ENCODE measurements around the gene LRRC55. TPM values are rescaled to one million over a fixed set of nuclear protein-coding genes. Genes with fewer than 3 reads are reported as not detected.

Gene LRRC55
- polyA plus RNA-seq, 2 donors: 0.02 to 0.04 TPM

DNA sequence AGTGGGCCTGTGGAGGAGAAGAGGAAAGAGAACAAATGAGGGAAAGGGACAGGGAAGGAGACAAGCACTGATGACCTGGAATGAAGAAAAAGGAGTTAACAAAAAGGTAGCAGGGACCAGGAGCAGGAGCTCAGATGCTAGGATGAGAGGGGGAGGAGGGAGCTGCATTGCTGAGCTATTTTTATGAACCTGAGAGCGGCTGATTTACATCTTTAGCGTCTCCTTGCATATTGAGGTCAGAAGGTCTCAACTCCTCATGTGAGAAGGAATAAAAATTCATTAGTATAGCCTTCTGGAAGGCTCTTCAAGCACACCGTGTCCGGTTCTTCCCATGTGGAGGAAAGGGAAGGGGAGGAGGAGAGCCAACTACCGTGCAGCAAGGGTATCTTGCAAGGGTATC lies 33.1 kb upstream of the LRRC55 start:
- Histone ChIP-seq H3K27ac (ENCODE audit: low read depth in 2 of 2, low read length in 1 of 2) (no peak overlapping the region), H3K9me3 (ENCODE audit: control insufficient read depth in 2 of 2, insufficient read depth in 1 of 2, low read depth in 1 of 2, low read length in 1 of 2) (peaks cover 0 to 4% of the 10 kb centered on the region in 2 donors), H3K36me3 (ENCODE audit: control insufficient read depth in 2 of 2, insufficient read depth in 2 of 2, low read length in 1 of 2) (no peaks in the 10 kb centered on the region), H3K4me1 (ENCODE audit: control insufficient read depth in 2 of 2, insufficient read depth in 2 of 2, low read length in 1 of 2) (no peaks in the 10 kb centered on the region), H3K27me3 (ENCODE audit: control insufficient read depth in 1 of 2, insufficient read depth in 2 of 2, low read length in 2 of 2) (no peaks in the 10 kb centered on the region), H3K4me3 (ENCODE audit: low read depth in 1 of 2, low read length in 2 of 2) (no peak overlapping the region)
- 83 to 86% methylated on average over 5 of the region's 5 CpGs for WGBS, 2 donors

DNA sequence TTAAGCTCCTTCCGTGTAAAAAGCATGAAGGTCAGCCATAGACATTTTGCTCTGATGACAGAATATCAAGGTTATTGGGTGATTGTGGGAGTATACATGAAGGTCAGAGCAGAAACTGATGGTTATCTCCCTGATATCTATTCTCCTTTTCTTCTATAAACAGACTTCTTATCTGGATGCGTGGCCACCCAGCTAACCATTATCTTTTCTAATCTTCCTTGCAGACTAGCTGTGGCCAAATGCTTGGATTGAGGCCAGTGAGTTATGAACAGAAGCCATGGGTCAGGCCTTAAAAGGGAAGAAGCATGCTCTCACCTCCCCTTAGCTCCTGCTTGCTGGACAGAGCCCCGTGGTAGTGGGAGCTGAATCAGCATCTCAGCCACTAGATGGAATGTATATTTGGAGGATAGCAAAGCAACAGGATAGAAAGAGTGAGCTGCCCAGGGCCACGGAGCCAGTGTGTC lies 31.3 kb upstream of the LRRC55 start:
- H3K9me3 ChIP-seq (ENCODE audit: control insufficient read depth in 2 of 2, insufficient read depth in 1 of 2, low read depth in 1 of 2, low read length in 1 of 2): no peaks in the 10 kb centered on the region
- H3K27me3 ChIP-seq (ENCODE audit: control insufficient read depth in 1 of 2, insufficient read depth in 2 of 2, low read length in 2 of 2): no peaks in the 10 kb centered on the region
- no peaks in the 10 kb centered on the region for H3K36me3 ChIP-seq (ENCODE audit: control insufficient read depth in 2 of 2, insufficient read depth in 2 of 2, low read length in 1 of 2)
- no peak overlapping the region for H3K27ac ChIP-seq (ENCODE audit: low read depth in 2 of 2, low read length in 1 of 2)
- WGBS, 2 donors: 44 to 47% methylated on average over 4 of the region's 4 CpGs
- no peak overlapping the region for H3K4me3 ChIP-seq (ENCODE audit: low read depth in 1 of 2, low read length in 2 of 2)
- H3K4me1 ChIP-seq (ENCODE audit: control insufficient read depth in 2 of 2, insufficient read depth in 2 of 2, low read length in 1 of 2): no peaks in the 10 kb centered on the region

DNA sequence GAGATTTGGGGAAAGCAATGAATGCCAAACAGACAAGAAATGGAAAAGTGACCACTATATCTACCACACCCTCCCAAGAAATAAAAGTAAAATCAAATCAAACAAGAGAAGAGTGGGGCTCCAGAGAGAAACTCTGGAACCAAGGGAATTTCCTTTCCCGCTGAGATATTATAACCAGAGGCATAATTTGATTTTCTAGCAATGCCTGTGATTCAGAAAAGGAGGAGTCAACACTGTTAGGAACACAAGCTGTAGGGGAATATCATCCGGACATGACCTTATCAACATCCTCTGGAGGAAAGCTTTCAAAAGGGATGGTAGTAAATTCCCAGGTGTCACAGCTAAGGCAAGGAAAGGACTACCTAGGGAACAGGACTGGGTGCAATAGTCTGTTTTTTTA lies 29.6 kb upstream of the LRRC55 start:
- no peaks in the 10 kb centered on the region for H3K36me3 ChIP-seq (ENCODE audit: control insufficient read depth in 2 of 2, insufficient read depth in 2 of 2, low read length in 1 of 2)
- 54 to 65% methylated on average over 2 of the region's 2 CpGs for WGBS, 2 donors

GRCh38 chr11:57153448-57153847 lies 28.3 kb upstream of the LRRC55 start:
- H3K9me3 ChIP-seq (ENCODE audit: control insufficient read depth in 2 of 2, insufficient read depth in 1 of 2, low read depth in 1 of 2, low read length in 1 of 2): no peaks in the 10 kb centered on the region
- no peaks in the 10 kb centered on the region for H3K36me3 ChIP-seq (ENCODE audit: control insufficient read depth in 2 of 2, insufficient read depth in 2 of 2, low read length in 1 of 2)

More for the DNA sequence above, 29.6 kb upstream of the LRRC55 start:
- Histone ChIP-seq H3K27me3 (ENCODE audit: control insufficient read depth in 1 of 2, insufficient read depth in 2 of 2, low read length in 2 of 2) (no peaks in the 10 kb centered on the region), H3K27ac (ENCODE audit: low read depth in 2 of 2, low read length in 1 of 2) (no peak overlapping the region), H3K4me1 (ENCODE audit: control insufficient read depth in 2 of 2, insufficient read depth in 2 of 2, low read length in 1 of 2) (no peaks in the 10 kb centered on the region), H3K9me3 (ENCODE audit: control insufficient read depth in 2 of 2, insufficient read depth in 1 of 2, low read depth in 1 of 2, low read length in 1 of 2) (no peaks in the 10 kb centered on the region), H3K4me3 (ENCODE audit: low read depth in 1 of 2, low read length in 2 of 2) (no peak overlapping the region)

DNA sequence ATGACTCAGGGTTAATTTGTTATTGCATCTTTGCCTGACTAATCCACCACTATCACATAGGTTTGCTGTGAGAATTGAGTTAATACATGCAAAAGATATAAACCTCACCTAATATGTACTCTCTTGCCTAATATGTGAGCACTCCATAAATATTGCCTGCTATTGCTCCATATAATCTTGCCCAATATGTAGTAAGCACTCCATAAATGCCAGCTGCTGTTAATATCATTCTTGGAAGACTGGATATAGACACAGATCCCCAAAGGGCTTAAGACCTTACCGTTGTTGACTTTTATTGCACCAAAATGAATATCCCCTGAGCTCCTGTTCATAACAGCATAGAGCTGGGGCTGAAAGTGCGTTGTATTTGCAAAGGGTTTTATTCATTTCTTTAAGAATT lies 27.0 kb upstream of the LRRC55 start:
- H3K4me3 ChIP-seq (ENCODE audit: low read depth in 1 of 2, low read length in 2 of 2): no peak overlapping the region
- H3K27me3 ChIP-seq (ENCODE audit: control insufficient read depth in 1 of 2, insufficient read depth in 2 of 2, low read length in 2 of 2): no peaks in the 10 kb centered on the region
- 77 to 87% methylated on average over 2 of the region's 2 CpGs for WGBS, 2 donors
- no peaks in the 10 kb centered on the region for H3K9me3 ChIP-seq (ENCODE audit: control insufficient read depth in 2 of 2, insufficient read depth in 1 of 2, low read depth in 1 of 2, low read length in 1 of 2)
- no peaks in the 10 kb centered on the region for H3K4me1 ChIP-seq (ENCODE audit: control insufficient read depth in 2 of 2, insufficient read depth in 2 of 2, low read length in 1 of 2)
- no peak overlapping the region for H3K27ac ChIP-seq (ENCODE audit: low read depth in 2 of 2, low read length in 1 of 2)
- H3K36me3 ChIP-seq (ENCODE audit: control insufficient read depth in 2 of 2, insufficient read depth in 2 of 2, low read length in 1 of 2): no peaks in the 10 kb centered on the region

More at GRCh38 chr11:57153448-57153847, 28.3 kb upstream of the LRRC55 start:
- Histone ChIP-seq H3K27me3 (ENCODE audit: control insufficient read depth in 1 of 2, insufficient read depth in 2 of 2, low read length in 2 of 2) (no peaks in the 10 kb centered on the region), H3K27ac (ENCODE audit: low read depth in 2 of 2, low read length in 1 of 2) (no peak overlapping the region), H3K4me1 (ENCODE audit: control insufficient read depth in 2 of 2, insufficient read depth in 2 of 2, low read length in 1 of 2) (no peaks in the 10 kb centered on the region), H3K4me3 (ENCODE audit: low read depth in 1 of 2, low read length in 2 of 2) (no peak overlapping the region)

GRCh38 chr11:57155400-57155799 lies 26.4 kb upstream of the LRRC55 start:
- Histone ChIP-seq H3K36me3 (ENCODE audit: control insufficient read depth in 2 of 2, insufficient read depth in 2 of 2, low read length in 1 of 2) (no peaks in the 10 kb centered on the region), H3K27ac (ENCODE audit: low read depth in 2 of 2, low read length in 1 of 2) (no peak overlapping the region), H3K4me1 (ENCODE audit: control insufficient read depth in 2 of 2, insufficient read depth in 2 of 2, low read length in 1 of 2) (no peaks in the 10 kb centered on the region), H3K4me3 (ENCODE audit: low read depth in 1 of 2, low read length in 2 of 2) (no peak overlapping the region), H3K27me3 (ENCODE audit: control insufficient read depth in 1 of 2, insufficient read depth in 2 of 2, low read length in 2 of 2) (no peaks in the 10 kb centered on the region), H3K9me3 (ENCODE audit: control insufficient read depth in 2 of 2, insufficient read depth in 1 of 2, low read depth in 1 of 2, low read length in 1 of 2) (no peaks in the 10 kb centered on the region)
- 34 to 82% methylated on average over 1 of the region's 1 CpG for WGBS, 2 donors

GRCh38 chr11:57155838-57156607 lies 25.7 kb upstream of the LRRC55 start:
- Histone ChIP-seq H3K4me3 (ENCODE audit: low read depth in 1 of 2, low read length in 2 of 2) (no peak overlapping the region), H3K9me3 (ENCODE audit: control insufficient read depth in 2 of 2, insufficient read depth in 1 of 2, low read depth in 1 of 2, low read length in 1 of 2) (no peaks in the 10 kb centered on the region), H3K27ac (ENCODE audit: low read depth in 2 of 2, low read length in 1 of 2) (no peak overlapping the region), H3K36me3 (ENCODE audit: control insufficient read depth in 2 of 2, insufficient read depth in 2 of 2, low read length in 1 of 2) (no peaks in the 10 kb centered on the region), H3K4me1 (ENCODE audit: control insufficient read depth in 2 of 2, insufficient read depth in 2 of 2, low read length in 1 of 2) (no peaks in the 10 kb centered on the region), H3K27me3 (ENCODE audit: control insufficient read depth in 1 of 2, insufficient read depth in 2 of 2, low read length in 2 of 2) (no peaks in the 10 kb centered on the region)
- WGBS, 2 donors: 62 to 69% methylated on average over 10 of the region's 10 CpGs

GRCh38 chr11:57156928-57157327 lies 24.8 kb upstream of the LRRC55 start:
- H3K36me3 ChIP-seq (ENCODE audit: control insufficient read depth in 2 of 2, insufficient read depth in 2 of 2, low read length in 1 of 2): no peaks in the 10 kb centered on the region
- no peak overlapping the region for H3K4me3 ChIP-seq (ENCODE audit: low read depth in 1 of 2, low read length in 2 of 2)
- no peak overlapping the region for H3K27ac ChIP-seq (ENCODE audit: low read depth in 2 of 2, low read length in 1 of 2)
- H3K9me3 ChIP-seq (ENCODE audit: control insufficient read depth in 2 of 2, insufficient read depth in 1 of 2, low read depth in 1 of 2, low read length in 1 of 2): no peaks in the 10 kb centered on the region
- 85 to 90% methylated on average over 4 of the region's 4 CpGs for WGBS, 2 donors
- H3K27me3 ChIP-seq (ENCODE audit: control insufficient read depth in 1 of 2, insufficient read depth in 2 of 2, low read length in 2 of 2): no peaks in the 10 kb centered on the region
- peaks cover 0 to 2% of the 10 kb centered on the region in 2 donors for H3K4me1 ChIP-seq (ENCODE audit: control insufficient read depth in 2 of 2, insufficient read depth in 2 of 2, low read length in 1 of 2)

- Histone ChIP-seq H3K4me3 (ENCODE audit: low read depth in 1 of 2, low read length in 2 of 2) (no peak overlapping the region), H3K27ac (ENCODE audit: low read depth in 2 of 2, low read length in 1 of 2) (no peak overlapping the region), H3K27me3 (ENCODE audit: control insufficient read depth in 1 of 2, insufficient read depth in 2 of 2, low read length in 2 of 2) (no peaks in the 10 kb centered on the region), H3K9me3 (ENCODE audit: control insufficient read depth in 2 of 2, insufficient read depth in 1 of 2, low read depth in 1 of 2, low read length in 1 of 2) (no peaks in the 10 kb centered on the region), H3K36me3 (ENCODE audit: control insufficient read depth in 2 of 2, insufficient read depth in 2 of 2, low read length in 1 of 2) (no peaks in the 10 kb centered on the region), H3K4me1 (ENCODE audit: control insufficient read depth in 2 of 2, insufficient read depth in 2 of 2, low read length in 1 of 2) (peaks cover 0 to 2% of the 10 kb centered on the region in 2 donors)
- WGBS, 2 donors: 67 to 75% methylated on average over 3 of the region's 3 CpGs
Measured at GRCh38 chr11:57157624-57158023, 24.1 kb upstream of the LRRC55 start.

DNA sequence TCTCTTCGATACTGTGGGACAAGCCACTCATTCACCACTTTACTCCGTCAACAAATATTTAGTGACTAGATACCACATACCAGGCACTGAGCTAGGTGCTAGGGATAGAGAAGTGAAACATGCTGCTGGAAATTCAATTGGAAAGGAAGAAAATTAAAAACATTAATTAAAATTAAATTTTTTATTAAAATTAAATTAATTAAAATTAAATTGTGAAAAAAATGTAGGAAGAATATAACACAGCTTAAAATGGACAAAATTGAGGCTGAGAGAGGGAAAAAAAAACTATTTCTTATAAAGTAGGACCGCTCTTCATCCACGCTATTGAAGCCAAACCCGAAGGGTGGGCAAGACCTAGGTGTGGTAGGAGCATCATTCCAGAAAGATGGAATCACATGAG lies 23.6 kb upstream of the LRRC55 start:
- H3K27me3 ChIP-seq (ENCODE audit: control insufficient read depth in 1 of 2, insufficient read depth in 2 of 2, low read length in 2 of 2): no peaks in the 10 kb centered on the region
- 75 to 83% methylated on average over 5 of the region's 5 CpGs for WGBS, 2 donors
- H3K4me1 ChIP-seq (ENCODE audit: control insufficient read depth in 2 of 2, insufficient read depth in 2 of 2, low read length in 1 of 2): peaks cover 0 to 2% of the 10 kb centered on the region in 2 donors
- H3K9me3 ChIP-seq (ENCODE audit: control insufficient read depth in 2 of 2, insufficient read depth in 1 of 2, low read depth in 1 of 2, low read length in 1 of 2): no peaks in the 10 kb centered on the region
- no peak overlapping the region for H3K4me3 ChIP-seq (ENCODE audit: low read depth in 1 of 2, low read length in 2 of 2)
- H3K27ac ChIP-seq (ENCODE audit: low read depth in 2 of 2, low read length in 1 of 2): no peak overlapping the region
- H3K36me3 ChIP-seq (ENCODE audit: control insufficient read depth in 2 of 2, insufficient read depth in 2 of 2, low read length in 1 of 2): no peaks in the 10 kb centered on the region
